Activated T-cell treated with anti-CD3 and anti-CD28 coated beads for 24 hours (primary cell): ENCODE results near the gene ZNF710.
"Not testable (repeated sequence)": the region's sequence is repeated elsewhere in the genome, so short reads cannot be mapped to it uniquely, and the experiment has no call there.

ENCODE experiments used
- DNase-seq: peaks from one replicate; pipeline ENCODE4 v3.0.0-alpha.2; 2020; ENCODE audit warnings: low read depth

Gene ZNF710, protein sequence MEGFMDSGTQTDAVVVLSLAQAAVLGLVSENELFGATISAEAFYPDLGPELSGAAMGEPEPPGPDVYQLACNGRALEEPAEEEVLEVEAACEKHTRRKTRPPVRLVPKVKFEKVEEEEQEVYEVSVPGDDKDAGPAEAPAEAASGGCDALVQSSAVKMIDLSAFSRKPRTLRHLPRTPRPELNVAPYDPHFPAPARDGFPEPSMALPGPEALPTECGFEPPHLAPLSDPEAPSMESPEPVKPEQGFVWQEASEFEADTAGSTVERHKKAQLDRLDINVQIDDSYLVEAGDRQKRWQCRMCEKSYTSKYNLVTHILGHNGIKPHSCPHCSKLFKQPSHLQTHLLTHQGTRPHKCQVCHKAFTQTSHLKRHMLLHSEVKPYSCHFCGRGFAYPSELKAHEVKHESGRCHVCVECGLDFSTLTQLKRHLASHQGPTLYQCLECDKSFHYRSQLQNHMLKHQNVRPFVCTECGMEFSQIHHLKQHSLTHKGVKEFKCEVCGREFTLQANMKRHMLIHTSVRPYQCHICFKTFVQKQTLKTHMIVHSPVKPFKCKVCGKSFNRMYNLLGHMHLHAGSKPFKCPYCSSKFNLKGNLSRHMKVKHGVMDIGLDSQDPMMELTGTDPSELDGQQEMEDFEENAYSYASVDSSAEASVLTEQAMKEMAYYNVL

DNA sequence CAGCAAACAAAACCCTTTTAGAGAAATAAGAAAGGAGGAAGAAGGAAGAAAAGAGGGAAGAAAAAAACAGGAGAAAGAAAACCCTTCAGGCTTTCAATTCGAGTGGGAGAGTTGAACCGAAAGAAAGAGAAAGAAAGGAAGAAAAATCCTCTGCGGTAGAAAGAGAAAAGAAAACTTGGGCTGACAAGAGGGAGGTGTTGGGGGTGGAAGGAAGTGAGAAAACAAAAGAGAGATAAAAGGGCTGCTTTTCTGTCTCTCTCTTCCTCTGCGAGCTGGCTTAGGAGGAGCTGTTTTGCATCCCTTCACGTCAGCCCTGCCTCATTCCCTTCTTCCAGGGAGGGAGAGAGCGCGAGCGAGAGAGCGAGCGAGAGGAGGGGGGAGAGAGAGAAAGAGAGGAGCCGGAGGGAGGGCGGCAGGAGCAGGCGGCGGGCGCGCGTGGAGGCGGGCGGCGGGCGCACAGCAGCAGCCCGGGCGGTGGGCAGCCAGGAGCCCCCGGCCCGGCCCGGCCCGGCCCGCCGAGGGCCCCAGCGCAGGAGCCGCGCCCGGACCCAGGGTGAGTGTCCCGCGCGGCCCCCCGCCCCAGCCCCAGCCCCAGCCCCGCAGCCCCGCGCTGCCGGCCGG is at the start of gene ZNF710:
Gene ZNF710, plus strand, starts transcription at position 263 of the 621 bp plus-strand sequence. CDS start 65,814 bp downstream, outside the sequence.
- DNase-seq, result no peak

- no peak for DNase-seq
Measured at GRCh38 chr15:89954541-89954940, 46.6 kb upstream of the ZNF710 start.

GRCh38 chr15:89955449-89955998 is 45.6 kb upstream of the ZNF710 start:
- not testable (repeated sequence) for DNase-seq

- DNase-seq, result no peak
Measured at GRCh38 chr15:89958107-89958805, 42.9 kb upstream of the ZNF710 start.

DNA sequence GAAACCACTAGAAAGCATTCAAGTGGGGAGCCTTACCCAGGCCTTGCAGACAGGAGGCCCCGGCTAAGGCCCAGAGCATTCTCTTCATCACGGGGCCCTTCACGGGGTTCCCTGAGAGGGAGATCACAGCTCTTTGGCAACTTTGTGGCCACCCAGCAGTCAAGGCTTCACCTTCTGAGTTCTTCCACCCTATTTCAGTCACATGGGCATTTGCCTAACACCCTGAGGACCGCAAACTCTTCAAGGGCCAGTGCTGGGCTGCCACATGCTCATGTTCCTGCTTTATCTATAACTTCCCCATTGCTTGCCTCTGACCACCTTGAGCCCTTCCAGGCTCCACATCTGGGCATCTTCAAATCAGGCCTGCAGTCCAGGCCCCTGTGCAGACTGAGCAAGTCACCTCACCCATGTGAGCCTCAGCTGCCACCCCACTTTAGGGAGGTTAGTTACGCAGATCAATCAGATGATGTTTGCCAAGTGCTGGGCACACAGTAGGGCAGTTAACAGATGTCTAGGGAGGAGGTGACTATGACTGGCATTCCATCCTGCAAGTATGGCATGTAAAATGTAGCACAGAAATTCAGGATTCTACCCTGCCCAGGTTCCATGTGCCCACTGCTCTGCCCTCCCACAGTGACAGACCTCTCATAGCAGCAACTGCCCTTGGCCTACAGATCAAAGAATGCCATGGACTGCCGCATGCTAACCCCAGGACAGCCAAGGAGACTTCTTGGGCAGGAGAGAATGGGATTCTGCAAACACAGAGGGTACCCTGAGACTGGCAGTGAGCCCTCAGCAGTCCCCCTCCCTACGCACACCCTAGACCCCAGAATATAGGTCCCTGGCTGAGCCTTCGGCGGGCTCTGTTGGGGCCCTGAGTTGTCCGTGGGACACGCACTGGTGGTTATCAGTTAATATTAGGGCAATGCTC is 37.6 kb upstream of the ZNF710 start:
- DNase-seq, result no peak

GRCh38 chr15:89964232-89964954 is 36.7 kb upstream of the ZNF710 start:
- no peak for DNase-seq

DNA sequence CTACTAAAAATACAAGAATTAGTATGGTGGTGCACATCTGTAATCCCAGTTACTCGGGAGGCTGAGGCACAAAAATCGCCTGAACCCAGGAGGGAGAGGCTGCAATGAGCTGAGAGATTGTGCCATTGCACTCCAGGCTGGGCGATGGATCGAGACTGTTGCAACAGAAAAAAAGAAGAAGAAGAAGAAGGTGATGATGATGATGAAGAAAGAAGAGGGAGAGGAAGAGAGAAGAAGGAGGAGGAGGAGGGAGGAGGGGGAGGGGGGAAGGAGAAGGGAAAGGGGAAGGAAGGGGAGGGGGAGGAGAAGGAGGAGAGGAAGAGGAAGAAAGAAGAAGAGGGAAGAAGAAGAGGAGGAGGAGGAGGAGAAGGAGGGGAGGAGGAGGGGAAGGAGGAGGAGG is 33.2 kb upstream of the ZNF710 start:
- DNase-seq, result no peak

DNA sequence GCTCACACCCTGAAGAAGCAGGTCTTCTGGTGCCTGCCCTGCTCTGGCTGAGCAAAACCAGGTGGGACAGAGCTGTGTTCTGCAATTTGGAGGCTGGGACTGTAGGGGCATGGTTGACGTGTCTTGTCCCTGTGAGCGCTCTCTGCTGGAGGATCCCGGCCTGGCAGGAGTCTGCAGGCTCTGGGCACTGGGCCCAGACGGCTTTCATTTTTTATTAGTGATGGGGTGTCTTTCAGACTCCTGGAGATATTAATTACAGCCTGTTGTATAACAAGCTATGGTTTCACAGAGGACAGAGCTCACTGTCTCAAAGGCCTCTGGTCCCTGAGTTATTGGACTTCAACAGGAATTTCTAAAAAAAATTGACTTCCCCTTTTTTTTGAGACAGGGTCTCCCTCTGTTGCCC is 29.5 kb upstream of the ZNF710 start:
- peak; percentile 19 for DNase-seq

DNA sequence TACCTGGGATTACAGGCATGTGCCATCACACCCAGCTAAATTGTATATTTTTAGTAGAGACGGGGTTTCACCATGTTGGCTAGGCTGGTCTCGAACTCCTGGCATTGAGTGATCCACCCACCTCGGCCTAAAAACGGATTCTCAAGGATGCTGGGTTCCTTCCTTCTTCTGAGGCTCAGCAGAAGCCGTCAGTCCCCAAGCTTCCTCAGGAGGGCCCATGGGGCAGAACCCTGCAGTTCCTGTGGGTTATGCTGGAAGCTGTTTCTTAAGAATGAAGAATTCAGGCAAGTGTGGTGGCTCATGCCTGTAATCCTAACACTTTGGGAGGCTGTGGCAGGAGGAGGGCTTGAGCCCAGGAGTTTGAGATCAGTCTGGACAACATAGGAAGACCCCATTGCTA is 29.0 kb upstream of the ZNF710 start:
- DNase-seq, result no peak

- DNase-seq, result no peak
Measured at GRCh38 chr15:89975482-89976245, 25.5 kb upstream of the ZNF710 start.

- DNase-seq, result no peak
Measured at GRCh38 chr15:89976246-89976600, 24.9 kb upstream of the ZNF710 start.

DNA sequence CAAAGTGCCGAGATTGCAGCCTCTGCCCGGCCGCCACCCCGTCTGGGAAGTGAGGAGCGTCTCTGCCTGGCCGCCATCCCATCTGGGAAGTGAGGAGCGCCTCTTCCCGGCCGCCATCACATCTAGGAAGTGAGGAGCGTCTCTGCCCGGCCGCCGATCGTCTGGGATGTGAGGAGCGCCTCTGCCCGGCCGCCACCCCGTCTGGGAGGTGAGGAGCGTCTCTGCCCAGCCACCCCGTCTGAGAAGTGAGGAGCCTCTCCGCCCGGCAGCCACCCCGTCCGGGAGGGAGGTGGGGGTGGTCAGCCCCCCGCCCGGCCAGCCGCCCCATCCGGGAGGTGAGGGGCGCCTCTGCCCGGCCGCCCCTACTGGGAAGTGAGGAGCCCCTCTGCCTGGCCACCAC is 23.3 kb upstream of the ZNF710 start:
- not testable (repeated sequence) for DNase-seq

DNA sequence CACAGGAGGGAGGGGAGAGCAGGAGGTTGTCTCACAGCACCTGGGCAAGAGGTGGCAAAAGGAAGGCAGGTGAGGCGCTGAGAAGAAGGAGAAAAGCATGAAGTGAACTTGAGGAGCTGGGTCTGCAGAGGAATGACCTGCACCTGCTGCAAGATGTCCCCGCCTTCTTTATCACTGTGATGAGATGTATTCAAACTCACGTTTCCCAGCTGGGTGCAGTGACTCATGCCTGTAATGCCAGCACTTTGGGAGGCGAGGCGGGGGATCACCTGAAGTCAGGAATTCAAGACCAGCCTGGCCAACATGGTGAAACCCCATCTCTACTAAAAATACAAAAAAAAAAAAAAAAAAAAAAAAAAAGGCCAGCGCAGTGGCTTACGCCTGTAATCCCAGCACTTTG is 22.2 kb upstream of the ZNF710 start:
- DNase-seq, result no peak

DNA sequence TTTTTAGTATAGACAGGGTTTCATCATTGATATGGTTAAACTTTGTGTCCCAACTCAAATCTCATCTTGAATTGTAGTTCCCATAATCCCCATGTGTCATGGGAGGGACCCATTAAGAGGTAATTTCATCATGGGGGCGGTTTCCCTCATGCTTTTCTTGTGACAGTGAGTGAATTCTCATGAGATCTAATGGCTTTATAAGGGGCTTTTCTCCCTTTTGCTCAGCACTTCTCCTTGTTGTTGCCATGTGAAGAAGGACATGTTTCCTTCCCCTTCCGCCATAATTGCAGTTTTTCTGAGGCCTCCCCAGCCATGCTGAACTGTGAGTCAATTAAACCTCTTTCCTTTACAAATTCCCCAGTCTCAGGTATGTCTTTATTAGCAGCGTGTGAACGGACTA is 20.2 kb upstream of the ZNF710 start:
- no peak for DNase-seq

- DNase-seq, result no peak
Measured at GRCh38 chr15:89982315-89983055, 18.6 kb upstream of the ZNF710 start.

GRCh38 chr15:89984001-89984400 is 17.1 kb upstream of the ZNF710 start:
- DNase-seq, result no peak

GRCh38 chr15:89984421-89985010 is 16.6 kb upstream of the ZNF710 start:
- DNase-seq, result no peak

- DNase-seq, result no peak
Measured at GRCh38 chr15:89985111-89985510, 16.0 kb upstream of the ZNF710 start.

GRCh38 chr15:89991312-89991711 is 9.8 kb upstream of the ZNF710 start:
- DNase-seq, result no peak
